Lower leg skin (tissue), 3 donors: ENCODE data around the gene DGKB.

Experiments used
- POLR2A ChIP-seq, 2 donors: fragments of 450-650 bp; IDR thresholded peaks; one replicate each; pipeline ENCODE4 v1.6.1; 2016 to 2017; ENCODE audit warnings: antibody characterized with exemption in 2 of 2, mild to moderate bottlenecking in 1 of 2, moderate library complexity in 1 of 2
- TF ChIP-seq, protein P1 (sequence below), 3 donors: fragments of 450-650 bp; IDR thresholded peaks; one replicate each; pipeline ENCODE4 v1.5.1; 2016; ENCODE audit warnings: antibody characterized with exemption in 3 of 3, mild to moderate bottlenecking in 3 of 3, moderate library complexity in 2 of 3

DNA sequence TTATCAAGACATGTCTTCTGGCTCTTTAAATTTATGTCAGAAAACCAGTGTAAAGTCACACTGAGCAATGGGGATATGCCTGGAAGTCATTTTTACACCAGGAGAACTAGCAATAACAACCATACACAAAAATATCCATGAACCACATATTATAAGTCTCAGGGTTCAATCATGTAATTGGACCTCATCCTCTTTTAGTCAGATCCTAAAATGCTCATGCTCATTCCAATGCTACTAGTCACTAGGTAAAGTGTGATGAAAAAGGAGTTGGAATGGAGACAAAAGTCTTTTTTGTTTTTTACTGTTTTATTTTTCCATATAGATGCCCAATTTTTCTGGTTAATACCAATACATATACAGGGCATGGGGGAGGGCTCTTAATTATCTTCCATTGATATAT lies 306.1 kb downstream of the DGKB start:
- TF ChIP-seq, protein P1, sequence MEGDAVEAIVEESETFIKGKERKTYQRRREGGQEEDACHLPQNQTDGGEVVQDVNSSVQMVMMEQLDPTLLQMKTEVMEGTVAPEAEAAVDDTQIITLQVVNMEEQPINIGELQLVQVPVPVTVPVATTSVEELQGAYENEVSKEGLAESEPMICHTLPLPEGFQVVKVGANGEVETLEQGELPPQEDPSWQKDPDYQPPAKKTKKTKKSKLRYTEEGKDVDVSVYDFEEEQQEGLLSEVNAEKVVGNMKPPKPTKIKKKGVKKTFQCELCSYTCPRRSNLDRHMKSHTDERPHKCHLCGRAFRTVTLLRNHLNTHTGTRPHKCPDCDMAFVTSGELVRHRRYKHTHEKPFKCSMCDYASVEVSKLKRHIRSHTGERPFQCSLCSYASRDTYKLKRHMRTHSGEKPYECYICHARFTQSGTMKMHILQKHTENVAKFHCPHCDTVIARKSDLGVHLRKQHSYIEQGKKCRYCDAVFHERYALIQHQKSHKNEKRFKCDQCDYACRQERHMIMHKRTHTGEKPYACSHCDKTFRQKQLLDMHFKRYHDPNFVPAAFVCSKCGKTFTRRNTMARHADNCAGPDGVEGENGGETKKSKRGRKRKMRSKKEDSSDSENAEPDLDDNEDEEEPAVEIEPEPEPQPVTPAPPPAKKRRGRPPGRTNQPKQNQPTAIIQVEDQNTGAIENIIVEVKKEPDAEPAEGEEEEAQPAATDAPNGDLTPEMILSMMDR (IDR thresholded peaks at IDR 0.05), result no peak
- TF ChIP-seq POLR2A (IDR thresholded peaks at IDR 0.05), result no peak
